SK-N-SH (cell line): ENCODE measurements around the gene SPIRE1. TPM values are rescaled to one million over a fixed set of nuclear protein-coding genes. Genes with fewer than 3 reads are reported as not detected.

Experiments
- CTCF ChIA-PET: fragments of 300-600, 350-600 bp; formaldehyde crosslinking; extraction: SDS; loops from one replicate; lab custom pipeline; 2021; lab: Yijun Ruan, JAX
- POLR2A ChIA-PET: fragments of 350-600 bp; sonication (Branson Sonifier 250); formaldehyde crosslinking; extraction: SDS; loops from one replicate; lab custom pipeline; 2020; ENCODE audit warnings: antibody characterized with exemption, inconsistent platforms; lab: Yijun Ruan, JAX
- DNase-seq: peaks from one replicate; pipeline ENCODE4 v3.0.0; 2012
- H2AFZ ChIP-seq: fragments of 200-600 bp; sonication (generic); 2 replicates; pipeline ENCODE4 v1.8.1; 2016; ENCODE audit warnings: antibody characterized with exemption, mild to moderate bottlenecking, low read depth
- H3F3A ChIP-seq: fragments of 200-600 bp; sonication (generic); replicated peaks from 2 replicates; pipeline ENCODE3; 2016; ENCODE audit warnings: antibody characterized with exemption, mild to moderate bottlenecking; ENCODE audit not compliant: insufficient read depth
- H3K27ac ChIP-seq, 2 experiments: fragments of 200-500 bp in 1 of 2; fragments of 200-600 bp in 1 of 2; sonication (Bioruptor generic) in 1 of 2; sonication (generic), shearing (Covaris generic) in 1 of 2; 2 replicates each; pipeline versions ENCODE4 v1.5.1 to v1.6.1; 2014 to 2016; ENCODE audit warnings: low read depth in 2 of 2, inconsistent platforms in 1 of 2, low read length in 1 of 2, mild to moderate bottlenecking in 1 of 2, mixed read lengths in 1 of 2
- H3K27me3 ChIP-seq: fragments of 200-600 bp; sonication (generic), shearing (Covaris generic); 2 replicates; pipeline ENCODE4 v1.6.1; 2016; ENCODE audit warnings: mixed run types; ENCODE audit not compliant: insufficient read depth
- H3K36me3 ChIP-seq, 2 experiments: fragments of 200-500 bp in 1 of 2; fragments of 200-600 bp in 1 of 2; sonication (Bioruptor generic) in 1 of 2; sonication (generic) in 1 of 2; replicated peaks in 1 of 2; 2 replicates each; pipeline versions ENCODE3 to v1.5.1; 2014 to 2016; ENCODE audit warnings: low read length in 1 of 2, mild to moderate bottlenecking in 1 of 2; ENCODE audit not compliant: insufficient read depth in 2 of 2, control insufficient read depth in 1 of 2
- H3K4me1 ChIP-seq, 2 experiments: fragments of 200-500 bp in 1 of 2; fragments of 200-600 bp in 1 of 2; sonication (Bioruptor generic) in 1 of 2; sonication (generic), shearing (Covaris generic) in 1 of 2; 2 replicates each; pipeline versions ENCODE4 v1.5.1 to v1.6.1; 2014 to 2016; ENCODE audit warnings: low read depth in 1 of 2, low read length in 1 of 2, mixed run types in 1 of 2; ENCODE audit not compliant: insufficient read depth in 2 of 2, control insufficient read depth in 1 of 2
- H3K4me2 ChIP-seq: fragments of 200-600 bp; sonication (generic), shearing (Covaris generic); 2 replicates; pipeline ENCODE4 v1.6.1; 2017; ENCODE audit warnings: mixed run types
- H3K4me3 ChIP-seq, 2 experiments: fragments of 200-500 bp in 1 of 2; fragments of 200-600 bp in 1 of 2; sonication (Bioruptor generic) in 1 of 2; sonication (generic), shearing (Covaris generic) in 1 of 2; 2 replicates each; pipeline versions ENCODE4 v1.5.1 to v1.8.1; 2014 to 2016; ENCODE audit warnings: low read depth in 2 of 2, inconsistent platforms in 1 of 2, low read length in 1 of 2, mild to moderate bottlenecking in 1 of 2, mixed read lengths in 1 of 2, moderate library complexity in 1 of 2
- H3K79me2 ChIP-seq: fragments of 200-600 bp; sonication (generic); 2 replicates; pipeline ENCODE4 v1.8.1; 2017; ENCODE audit warnings: mild to moderate bottlenecking; ENCODE audit not compliant: insufficient read depth
- H3K9ac ChIP-seq: fragments of 200-600 bp; sonication (generic); 2 replicates; pipeline ENCODE4 v1.6.1; 2017; ENCODE audit warnings: mixed run types
- H3K9me2 ChIP-seq: fragments of 200-600 bp; sonication (generic); 2 replicates; pipeline ENCODE4 v1.6.1; 2017; ENCODE audit warnings: mixed run types
- H3K9me3 ChIP-seq: fragments of 200-600 bp; sonication (generic); 2 replicates; pipeline ENCODE4 v1.6.1; 2017; ENCODE audit warnings: mixed run types, mild to moderate bottlenecking, moderate library complexity
- H4K20me1 ChIP-seq: fragments of 200-600 bp; sonication (generic); 2 replicates; pipeline ENCODE4 v1.6.1; 2017; ENCODE audit warnings: mild to moderate bottlenecking, mixed run types; ENCODE audit not compliant: insufficient read depth
- FOSL2 ChIP-seq: IDR thresholded peaks from 2 replicates; pipeline ENCODE4 v1.4.0; 2012; ENCODE audit warnings: low read depth, mild to moderate bottlenecking, moderate library complexity, borderline replicate concordance
- NFIC ChIP-seq: IDR thresholded peaks from 2 replicates; pipeline ENCODE4 v1.4.0; 2012; ENCODE audit warnings: borderline replicate concordance
- RFX5 ChIP-seq: IDR thresholded peaks from 2 replicates; pipeline ENCODE4 v1.6.1; 2012; ENCODE audit warnings: mild to moderate bottlenecking, improper control_type of control experiment, low read length
- whole genome bisulfite sequencing: methylation state at CpG from one replicate; pipeline ENCODE4 v1.1.6; 2017; ENCODE audit warnings: low lambda C conversion rate; 5-methylcytosine and 5-hydroxymethylcytosine counted together
- polyA plus RNA-seq, 3 experiments: library from polyadenylated mRNA; depleted of rRNA; stranded (reverse); fragments of >200 nt; gene quantifications; 2 replicates each; pipeline ENCODE4 v1.2.3, GENCODE V29; 2012
- TF ChIP-seq, protein P1 (sequence below): fragments of 200-600 bp; sonication (generic); IDR thresholded peaks from 2 replicates; pipeline ENCODE4 v1.6.1; 2017; ENCODE audit warnings: antibody characterized with exemption, mild to moderate bottlenecking, moderate library complexity
- TF ChIP-seq, protein P2 (sequence below): IDR thresholded peaks from 2 replicates; pipeline ENCODE4 v1.4.0; 2012; ENCODE audit warnings: low read depth, borderline replicate concordance
- TF ChIP-seq, protein P3 (sequence below): fragments of 150-350 bp; IDR thresholded peaks from 2 replicates; pipeline ENCODE4 v1.6.1; 2016; ENCODE audit warnings: mild to moderate bottlenecking, low read depth, low read length
- TF ChIP-seq, protein P4 (sequence below): IDR thresholded peaks from 2 replicates; pipeline ENCODE4 v1.6.1; 2012; ENCODE audit warnings: mild to moderate bottlenecking, low read depth, low read length, moderate library complexity

The SPIRE1 gene
- polyA plus RNA-seq, 1 of the 3 experiments (the other 2 are of a cell fraction), result 6.7 TPM

DNA sequence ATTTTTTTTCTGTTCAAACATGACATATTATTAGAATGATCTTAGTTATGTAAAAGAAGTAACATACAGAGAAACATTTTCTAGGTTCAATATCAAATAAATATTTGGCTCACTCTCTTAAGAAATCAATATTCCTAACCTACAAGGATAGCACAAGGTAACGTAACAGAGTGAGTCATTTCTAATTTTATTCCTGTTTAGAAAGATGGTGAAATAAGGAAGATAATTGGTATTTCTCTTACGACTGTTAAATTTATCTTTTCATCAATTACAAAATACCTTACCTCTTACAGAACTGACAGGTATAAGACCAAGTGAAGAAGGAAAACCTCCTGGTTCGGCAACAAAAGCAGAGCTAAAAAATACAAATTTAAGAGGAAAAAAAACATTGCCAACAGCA is 205.1 kb downstream of the SPIRE1 start:
- 90% methylated on average over 3 of the region's 3 CpGs for WGBS
- Histone ChIP-seq H3K27ac (no peak overlapping the region), H3K36me3 (peaks cover 34 to 40% of the 10 kb centered on the region in 2 experiments), H3K9me3 (no peaks in the 10 kb centered on the region), H3K27me3 (no peaks in the 10 kb centered on the region), H3K4me3 (no peak overlapping the region), H2AFZ (no peak overlapping the region), H3K9me2 (no peaks in the 10 kb centered on the region), H3F3A (no peaks in the 10 kb centered on the region), H3K9ac (no peak overlapping the region), H3K79me2 (no peaks in the 10 kb centered on the region), H4K20me1 (no peaks in the 10 kb centered on the region), H3K4me1 (no peaks in the 10 kb centered on the region), H3K4me2 (no peak overlapping the region)
- TF ChIP-seq, protein P1, sequence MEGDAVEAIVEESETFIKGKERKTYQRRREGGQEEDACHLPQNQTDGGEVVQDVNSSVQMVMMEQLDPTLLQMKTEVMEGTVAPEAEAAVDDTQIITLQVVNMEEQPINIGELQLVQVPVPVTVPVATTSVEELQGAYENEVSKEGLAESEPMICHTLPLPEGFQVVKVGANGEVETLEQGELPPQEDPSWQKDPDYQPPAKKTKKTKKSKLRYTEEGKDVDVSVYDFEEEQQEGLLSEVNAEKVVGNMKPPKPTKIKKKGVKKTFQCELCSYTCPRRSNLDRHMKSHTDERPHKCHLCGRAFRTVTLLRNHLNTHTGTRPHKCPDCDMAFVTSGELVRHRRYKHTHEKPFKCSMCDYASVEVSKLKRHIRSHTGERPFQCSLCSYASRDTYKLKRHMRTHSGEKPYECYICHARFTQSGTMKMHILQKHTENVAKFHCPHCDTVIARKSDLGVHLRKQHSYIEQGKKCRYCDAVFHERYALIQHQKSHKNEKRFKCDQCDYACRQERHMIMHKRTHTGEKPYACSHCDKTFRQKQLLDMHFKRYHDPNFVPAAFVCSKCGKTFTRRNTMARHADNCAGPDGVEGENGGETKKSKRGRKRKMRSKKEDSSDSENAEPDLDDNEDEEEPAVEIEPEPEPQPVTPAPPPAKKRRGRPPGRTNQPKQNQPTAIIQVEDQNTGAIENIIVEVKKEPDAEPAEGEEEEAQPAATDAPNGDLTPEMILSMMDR, result no peak
- TF ChIP-seq, protein P2, sequence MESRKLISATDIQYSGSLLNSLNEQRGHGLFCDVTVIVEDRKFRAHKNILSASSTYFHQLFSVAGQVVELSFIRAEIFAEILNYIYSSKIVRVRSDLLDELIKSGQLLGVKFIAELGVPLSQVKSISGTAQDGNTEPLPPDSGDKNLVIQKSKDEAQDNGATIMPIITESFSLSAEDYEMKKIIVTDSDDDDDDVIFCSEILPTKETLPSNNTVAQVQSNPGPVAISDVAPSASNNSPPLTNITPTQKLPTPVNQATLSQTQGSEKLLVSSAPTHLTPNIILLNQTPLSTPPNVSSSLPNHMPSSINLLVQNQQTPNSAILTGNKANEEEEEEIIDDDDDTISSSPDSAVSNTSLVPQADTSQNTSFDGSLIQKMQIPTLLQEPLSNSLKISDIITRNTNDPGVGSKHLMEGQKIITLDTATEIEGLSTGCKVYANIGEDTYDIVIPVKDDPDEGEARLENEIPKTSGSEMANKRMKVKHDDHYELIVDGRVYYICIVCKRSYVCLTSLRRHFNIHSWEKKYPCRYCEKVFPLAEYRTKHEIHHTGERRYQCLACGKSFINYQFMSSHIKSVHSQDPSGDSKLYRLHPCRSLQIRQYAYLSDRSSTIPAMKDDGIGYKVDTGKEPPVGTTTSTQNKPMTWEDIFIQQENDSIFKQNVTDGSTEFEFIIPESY, result no peak
- TF ChIP-seq RFX5 (no peak), FOSL2 (no peak), NFIC (no peak)
- TF ChIP-seq, protein P3, sequence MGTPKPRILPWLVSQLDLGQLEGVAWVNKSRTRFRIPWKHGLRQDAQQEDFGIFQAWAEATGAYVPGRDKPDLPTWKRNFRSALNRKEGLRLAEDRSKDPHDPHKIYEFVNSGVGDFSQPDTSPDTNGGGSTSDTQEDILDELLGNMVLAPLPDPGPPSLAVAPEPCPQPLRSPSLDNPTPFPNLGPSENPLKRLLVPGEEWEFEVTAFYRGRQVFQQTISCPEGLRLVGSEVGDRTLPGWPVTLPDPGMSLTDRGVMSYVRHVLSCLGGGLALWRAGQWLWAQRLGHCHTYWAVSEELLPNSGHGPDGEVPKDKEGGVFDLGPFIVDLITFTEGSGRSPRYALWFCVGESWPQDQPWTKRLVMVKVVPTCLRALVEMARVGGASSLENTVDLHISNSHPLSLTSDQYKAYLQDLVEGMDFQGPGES, result no peak
- TF ChIP-seq, protein P4, sequence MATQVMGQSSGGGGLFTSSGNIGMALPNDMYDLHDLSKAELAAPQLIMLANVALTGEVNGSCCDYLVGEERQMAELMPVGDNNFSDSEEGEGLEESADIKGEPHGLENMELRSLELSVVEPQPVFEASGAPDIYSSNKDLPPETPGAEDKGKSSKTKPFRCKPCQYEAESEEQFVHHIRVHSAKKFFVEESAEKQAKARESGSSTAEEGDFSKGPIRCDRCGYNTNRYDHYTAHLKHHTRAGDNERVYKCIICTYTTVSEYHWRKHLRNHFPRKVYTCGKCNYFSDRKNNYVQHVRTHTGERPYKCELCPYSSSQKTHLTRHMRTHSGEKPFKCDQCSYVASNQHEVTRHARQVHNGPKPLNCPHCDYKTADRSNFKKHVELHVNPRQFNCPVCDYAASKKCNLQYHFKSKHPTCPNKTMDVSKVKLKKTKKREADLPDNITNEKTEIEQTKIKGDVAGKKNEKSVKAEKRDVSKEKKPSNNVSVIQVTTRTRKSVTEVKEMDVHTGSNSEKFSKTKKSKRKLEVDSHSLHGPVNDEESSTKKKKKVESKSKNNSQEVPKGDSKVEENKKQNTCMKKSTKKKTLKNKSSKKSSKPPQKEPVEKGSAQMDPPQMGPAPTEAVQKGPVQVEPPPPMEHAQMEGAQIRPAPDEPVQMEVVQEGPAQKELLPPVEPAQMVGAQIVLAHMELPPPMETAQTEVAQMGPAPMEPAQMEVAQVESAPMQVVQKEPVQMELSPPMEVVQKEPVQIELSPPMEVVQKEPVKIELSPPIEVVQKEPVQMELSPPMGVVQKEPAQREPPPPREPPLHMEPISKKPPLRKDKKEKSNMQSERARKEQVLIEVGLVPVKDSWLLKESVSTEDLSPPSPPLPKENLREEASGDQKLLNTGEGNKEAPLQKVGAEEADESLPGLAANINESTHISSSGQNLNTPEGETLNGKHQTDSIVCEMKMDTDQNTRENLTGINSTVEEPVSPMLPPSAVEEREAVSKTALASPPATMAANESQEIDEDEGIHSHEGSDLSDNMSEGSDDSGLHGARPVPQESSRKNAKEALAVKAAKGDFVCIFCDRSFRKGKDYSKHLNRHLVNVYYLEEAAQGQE, result no peak
- POLR2A ChIA-PET, result no interaction called here
- no peak for DNase-seq
- CTCF ChIA-PET, result no interaction called here
